ENCODE results near the gene RASSF8.

DNA sequence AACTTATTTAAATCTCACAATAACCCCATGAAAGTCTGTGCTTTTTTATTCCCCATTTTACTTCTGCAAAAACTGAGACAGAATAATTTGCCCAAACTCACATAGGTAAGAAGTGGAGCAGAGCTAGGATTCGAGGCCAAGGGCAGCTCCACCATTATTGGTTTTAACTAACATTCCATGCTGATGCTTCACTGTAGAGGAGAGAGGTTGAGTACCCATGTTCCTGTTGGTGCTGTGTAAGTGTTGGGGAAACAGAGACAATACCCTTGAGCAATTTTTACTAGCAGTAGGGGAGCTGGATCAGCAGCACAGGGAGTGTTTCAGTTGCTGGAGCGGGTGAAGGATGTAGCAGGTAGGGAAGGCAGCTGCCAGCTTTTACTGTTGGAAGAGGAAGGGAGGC, 21.1 kb downstream of the RASSF8 start:
- TF ChIP-seq, protein P1, sequence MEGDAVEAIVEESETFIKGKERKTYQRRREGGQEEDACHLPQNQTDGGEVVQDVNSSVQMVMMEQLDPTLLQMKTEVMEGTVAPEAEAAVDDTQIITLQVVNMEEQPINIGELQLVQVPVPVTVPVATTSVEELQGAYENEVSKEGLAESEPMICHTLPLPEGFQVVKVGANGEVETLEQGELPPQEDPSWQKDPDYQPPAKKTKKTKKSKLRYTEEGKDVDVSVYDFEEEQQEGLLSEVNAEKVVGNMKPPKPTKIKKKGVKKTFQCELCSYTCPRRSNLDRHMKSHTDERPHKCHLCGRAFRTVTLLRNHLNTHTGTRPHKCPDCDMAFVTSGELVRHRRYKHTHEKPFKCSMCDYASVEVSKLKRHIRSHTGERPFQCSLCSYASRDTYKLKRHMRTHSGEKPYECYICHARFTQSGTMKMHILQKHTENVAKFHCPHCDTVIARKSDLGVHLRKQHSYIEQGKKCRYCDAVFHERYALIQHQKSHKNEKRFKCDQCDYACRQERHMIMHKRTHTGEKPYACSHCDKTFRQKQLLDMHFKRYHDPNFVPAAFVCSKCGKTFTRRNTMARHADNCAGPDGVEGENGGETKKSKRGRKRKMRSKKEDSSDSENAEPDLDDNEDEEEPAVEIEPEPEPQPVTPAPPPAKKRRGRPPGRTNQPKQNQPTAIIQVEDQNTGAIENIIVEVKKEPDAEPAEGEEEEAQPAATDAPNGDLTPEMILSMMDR (conservative IDR thresholded peaks at IDR 0.05; ENCODE audit: low read depth, low read length): no peak
- no peak for TF ChIP-seq EZH2phosphoT487 (IDR thresholded peaks at IDR 0.05; ENCODE audit: borderline replicate concordance, low read length)
- TF ChIP-seq EZH2 (IDR thresholded peaks at IDR 0.05; ENCODE audit: low read length, unreplicated experiment): no peak
